ENCODE data around the gene LRP1. TPM values are rescaled to one million over a fixed set of nuclear protein-coding genes. Genes with fewer than 3 reads are reported as not detected.

LRP1 gene
- total and polyA plus RNA-seq, 8 donors, result 108 to 325 (median 138) TPM

DNA sequence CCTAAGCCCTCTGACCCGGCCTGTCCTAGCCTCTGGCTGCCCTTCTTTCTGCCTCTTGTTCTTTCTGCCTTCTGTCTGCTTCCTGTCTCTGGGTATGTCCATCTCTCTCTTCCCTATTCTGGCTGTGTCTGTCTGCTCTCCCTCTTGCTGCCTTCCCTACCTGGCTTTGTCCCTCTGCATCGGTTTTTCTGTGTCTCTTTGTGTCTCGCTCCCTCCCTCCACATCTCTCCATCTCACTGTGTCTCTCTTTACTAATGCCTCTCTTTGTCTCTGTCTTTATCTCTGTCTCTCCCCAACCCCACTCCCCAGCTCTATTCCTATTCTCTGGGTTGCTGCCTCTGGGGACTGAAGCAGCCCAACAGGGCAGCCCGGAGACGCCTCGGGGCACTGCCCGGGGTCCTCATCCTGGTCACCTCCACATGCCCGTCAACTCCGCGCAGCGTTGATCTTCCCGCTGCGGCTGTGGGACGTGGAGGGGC is 111.3 kb downstream of the LRP1 start:
- no peak overlapping the region for H3K27ac ChIP-seq
- intact Hi-C loops (cut with DNase I), result no loop called here
- peaks cover 51 to 97% of the 10 kb centered on the region in 2 donors for H3K27me3 ChIP-seq
- H3K4me3 ChIP-seq, result peak overlapping the region; percentile 34 to 51
- DNase-seq (no peak), ATAC-seq (no peak)
- H3K4me1 ChIP-seq, result peaks cover 38 to 84% of the 10 kb centered on the region in 2 donors
- H3K36me3 ChIP-seq, result peaks cover 0 to 7% of the 10 kb centered on the region in 2 donors
- TF ChIP-seq, protein P1, sequence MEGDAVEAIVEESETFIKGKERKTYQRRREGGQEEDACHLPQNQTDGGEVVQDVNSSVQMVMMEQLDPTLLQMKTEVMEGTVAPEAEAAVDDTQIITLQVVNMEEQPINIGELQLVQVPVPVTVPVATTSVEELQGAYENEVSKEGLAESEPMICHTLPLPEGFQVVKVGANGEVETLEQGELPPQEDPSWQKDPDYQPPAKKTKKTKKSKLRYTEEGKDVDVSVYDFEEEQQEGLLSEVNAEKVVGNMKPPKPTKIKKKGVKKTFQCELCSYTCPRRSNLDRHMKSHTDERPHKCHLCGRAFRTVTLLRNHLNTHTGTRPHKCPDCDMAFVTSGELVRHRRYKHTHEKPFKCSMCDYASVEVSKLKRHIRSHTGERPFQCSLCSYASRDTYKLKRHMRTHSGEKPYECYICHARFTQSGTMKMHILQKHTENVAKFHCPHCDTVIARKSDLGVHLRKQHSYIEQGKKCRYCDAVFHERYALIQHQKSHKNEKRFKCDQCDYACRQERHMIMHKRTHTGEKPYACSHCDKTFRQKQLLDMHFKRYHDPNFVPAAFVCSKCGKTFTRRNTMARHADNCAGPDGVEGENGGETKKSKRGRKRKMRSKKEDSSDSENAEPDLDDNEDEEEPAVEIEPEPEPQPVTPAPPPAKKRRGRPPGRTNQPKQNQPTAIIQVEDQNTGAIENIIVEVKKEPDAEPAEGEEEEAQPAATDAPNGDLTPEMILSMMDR (IDR thresholded peaks at IDR 0.05), result no peak
- no peaks in the 10 kb centered on the region for H3K9me3 ChIP-seq

DNA sequence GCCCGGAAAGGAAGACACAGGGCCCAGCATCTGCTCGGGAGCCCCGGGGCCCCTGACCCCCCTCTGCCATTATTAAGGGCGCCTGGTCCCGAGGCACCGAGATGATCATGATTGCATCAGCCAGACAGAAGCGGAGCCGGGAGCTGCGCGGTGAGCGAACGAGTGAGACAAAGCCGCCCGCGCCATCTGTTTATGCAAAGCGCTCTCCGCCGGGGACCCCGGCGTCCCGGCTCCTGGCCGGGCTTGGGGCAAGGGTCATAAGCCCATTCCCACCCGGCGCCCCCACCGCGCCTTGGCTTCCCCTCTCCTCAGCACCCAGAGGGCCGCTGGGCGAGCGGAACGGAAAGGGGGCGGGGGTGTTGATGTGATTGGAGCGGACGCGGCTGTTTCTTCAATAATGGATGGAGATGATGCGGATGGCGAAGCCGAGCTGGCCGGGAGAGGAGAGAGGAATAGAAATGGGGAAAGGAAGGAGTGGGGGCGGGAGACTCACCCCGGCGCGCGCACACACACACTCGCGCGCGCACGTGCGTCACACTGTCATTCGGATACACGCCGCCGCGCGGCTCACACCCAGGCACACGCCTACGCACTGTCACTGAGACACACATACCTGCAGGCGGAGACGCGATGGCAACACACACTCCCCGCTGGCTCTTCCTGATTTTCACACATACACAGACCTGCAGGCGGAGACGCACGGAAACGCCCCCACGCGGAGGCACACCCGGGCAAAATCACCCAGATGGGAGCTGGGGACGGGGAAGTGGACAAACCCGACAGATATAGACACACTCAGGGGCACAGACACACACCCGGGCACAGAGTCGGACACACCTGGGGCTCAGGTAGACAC is 112.0 kb downstream of the LRP1 start:
- Histone ChIP-seq H3K4me3 (peak overlapping the region; percentile 34 to 51), H3K9me3 (no peaks in the 10 kb centered on the region), H3K27me3 (peaks cover 51 to 98% of the 10 kb centered on the region in 2 donors), H3K27ac (no peak overlapping the region), H3K4me1 (peaks cover 38 to 82% of the 10 kb centered on the region in 2 donors), H3K36me3 (peaks cover 0 to under 1% of the 10 kb centered on the region in 2 donors)
- ATAC-seq (peak; percentile 4), DNase-seq (peak in 2 of 4 donors; percentile 64 to 86)
- TF ChIP-seq, protein P1 (IDR thresholded peaks at IDR 0.05), result no peak
- intact Hi-C loops (cut with DNase I), result no loop called here

DNA sequence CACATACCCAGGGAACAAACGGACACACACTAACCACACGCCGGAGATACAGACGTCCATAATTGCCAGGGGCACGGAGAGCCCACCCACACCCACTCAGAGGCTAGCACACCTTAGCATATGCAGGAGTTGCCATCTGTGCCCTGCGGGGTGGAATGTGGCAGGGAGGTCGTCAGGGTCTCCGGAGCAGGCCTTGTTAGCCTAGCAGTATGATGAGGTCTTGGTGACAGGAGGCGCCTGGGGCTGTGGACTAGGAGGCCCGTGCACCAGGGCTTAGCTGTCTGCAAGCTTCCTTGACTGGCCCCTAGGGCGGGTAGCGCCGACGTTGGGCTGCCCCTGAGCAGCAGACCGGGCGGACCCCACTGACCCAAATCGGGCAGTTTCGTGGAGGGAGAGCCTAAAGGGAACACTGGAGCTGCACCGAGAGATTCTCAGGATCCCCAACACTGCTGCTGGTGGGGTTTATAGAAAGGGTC is 112.7 kb downstream of the LRP1 start:
- Histone ChIP-seq H3K9me3 (no peaks in the 10 kb centered on the region), H3K4me3 (peak overlapping the region in 1 of 2 donors; percentile 51), H3K27ac (no peak overlapping the region), H3K27me3 (peaks cover 51 to 91% of the 10 kb centered on the region in 2 donors), H3K4me1 (peaks cover 38 to 75% of the 10 kb centered on the region in 2 donors), H3K36me3 (no peaks in the 10 kb centered on the region)
- TF ChIP-seq, protein P1 (IDR thresholded peaks at IDR 0.05), result no peak
- DNase-seq, result peak in 1 of 4 donors; percentile 71
- intact Hi-C loops (cut with DNase I), result no loop called here
- no peak for ATAC-seq

DNA sequence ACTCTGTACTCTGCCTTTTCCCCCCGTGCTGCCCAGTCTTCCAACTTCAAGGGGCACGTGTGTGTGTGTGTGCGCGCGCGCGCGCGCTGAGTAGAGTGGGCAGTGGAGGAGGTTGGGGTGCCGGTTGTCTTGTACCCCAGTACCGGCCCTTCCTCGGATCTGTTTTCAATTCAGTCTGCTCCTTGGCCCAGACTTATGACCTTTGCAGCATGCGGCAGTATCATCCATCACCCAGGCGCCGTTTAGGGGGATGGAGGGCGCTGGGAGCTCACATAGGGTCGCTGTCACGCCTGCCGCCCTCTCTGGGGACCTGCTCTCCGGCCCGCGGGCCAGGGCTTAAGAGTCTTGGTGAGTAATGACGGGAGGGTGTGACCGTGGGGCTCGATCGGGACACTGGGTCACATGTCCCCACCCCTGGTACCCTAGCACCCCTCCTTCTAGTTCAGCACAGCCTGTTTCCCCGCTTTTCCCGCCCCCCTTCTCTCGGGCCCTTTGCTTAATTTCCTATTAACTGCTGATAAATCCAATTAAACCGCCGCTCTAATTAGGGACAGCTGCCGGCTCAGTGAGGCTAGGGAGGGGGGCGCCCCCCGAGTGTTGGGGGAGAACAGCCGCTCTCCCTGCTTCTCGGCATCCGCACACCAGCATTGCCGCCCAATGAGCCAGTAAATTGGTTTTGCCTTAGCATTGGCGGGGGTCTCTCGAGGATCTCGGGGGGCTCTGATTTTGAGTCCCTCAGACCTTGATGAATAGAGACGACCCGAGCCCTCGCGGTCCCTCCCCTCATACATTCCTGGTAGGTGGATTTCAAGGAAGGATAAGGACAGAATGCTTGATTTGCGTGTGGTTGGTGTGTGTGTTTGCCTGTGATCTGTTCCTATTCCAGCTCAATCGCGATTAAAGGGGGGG is 113.4 kb downstream of the LRP1 start:
- Histone ChIP-seq H3K9me3 (no peaks in the 10 kb centered on the region), H3K36me3 (no peaks in the 10 kb centered on the region), H3K4me3 (no peak overlapping the region), H3K4me1 (peaks cover 38 to 70% of the 10 kb centered on the region in 2 donors), H3K27ac (no peak overlapping the region), H3K27me3 (peaks cover 48 to 84% of the 10 kb centered on the region in 2 donors)
- ATAC-seq, result no peak
- TF ChIP-seq, protein P1 (IDR thresholded peaks at IDR 0.05), result no peak
- intact Hi-C loops (cut with DNase I), result no loop called here
- peak in 1 of 4 donors; percentile 66 for DNase-seq

Data from left lung (tissue), 10 donors.